Ectodermal cell (in vitro differentiated cells): ENCODE results near the gene GNG7.

Source experiments
- H3K27ac ChIP-seq: 2 replicates; pipeline ENCODE4 v1.7.0; 2013; ENCODE audit warnings: mild to moderate bottlenecking, low read depth, low read length; ENCODE audit not compliant: insufficient read depth, poor library complexity, severe bottlenecking
- H3K27me3 ChIP-seq: 2 replicates; pipeline ENCODE4 v1.7.0; 2013; ENCODE audit warnings: mild to moderate bottlenecking, low read length; ENCODE audit not compliant: insufficient read depth, control insufficient read depth, poor library complexity, severe bottlenecking
- H3K36me3 ChIP-seq: one replicate; pipeline ENCODE4 v1.7.0; 2013; ENCODE audit warnings: low read length; ENCODE audit not compliant: control insufficient read depth, insufficient read depth
- H3K4me1 ChIP-seq: one replicate; pipeline ENCODE4 v1.7.0; 2013; ENCODE audit warnings: low read length; ENCODE audit not compliant: control insufficient read depth, insufficient read depth
- H3K4me3 ChIP-seq: 2 replicates; pipeline ENCODE4 v1.7.0; 2013; ENCODE audit warnings: low read depth, low read length, control low read depth; ENCODE audit not compliant: insufficient read depth
- H3K9me3 ChIP-seq: 2 replicates; pipeline ENCODE4 v1.7.0; 2013; ENCODE audit warnings: mild to moderate bottlenecking, low read length, moderate library complexity; ENCODE audit not compliant: control insufficient read depth
- WGBS, 2 experiments: methylation state at CpG; one replicate each; pipeline ENCODE4 v1.1.7; 2013; ENCODE audit warnings: missing lambda C conversion rate in 2 of 2; 5-methylcytosine and 5-hydroxymethylcytosine counted together

GNG7 gene

DNA sequence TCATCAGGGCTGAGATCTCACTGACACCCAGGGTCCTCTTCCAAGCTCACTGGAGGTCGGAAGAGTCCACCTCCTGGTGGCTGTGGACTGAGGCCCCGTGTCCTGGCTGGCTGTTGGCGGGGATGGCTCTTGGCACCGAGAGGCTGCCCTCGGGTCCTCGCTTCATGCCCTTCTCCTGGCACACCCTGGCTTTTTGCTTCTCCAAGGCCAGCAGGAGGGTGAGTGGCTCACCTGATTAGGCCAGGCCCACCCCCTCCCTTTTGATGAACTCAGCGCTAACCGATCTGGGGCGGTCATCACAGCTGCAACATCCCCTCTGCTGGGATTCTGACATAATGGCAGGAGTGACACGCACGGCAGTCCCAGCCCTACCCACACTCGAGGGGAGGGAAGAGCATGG is 32.9 kb upstream of the GNG7 start:
- no peaks in the 10 kb centered on the region for H3K36me3 ChIP-seq
- no peak overlapping the region for H3K4me3 ChIP-seq
- no peak overlapping the region for H3K27ac ChIP-seq
- no peaks in the 10 kb centered on the region for H3K9me3 ChIP-seq
- H3K27me3 ChIP-seq, result no peaks in the 10 kb centered on the region
- 94 to 96% methylated on average over 12 of the region's 12 CpGs for WGBS, 2 experiments
- H3K4me1 ChIP-seq, result peaks cover 5% of the 10 kb centered on the region

DNA sequence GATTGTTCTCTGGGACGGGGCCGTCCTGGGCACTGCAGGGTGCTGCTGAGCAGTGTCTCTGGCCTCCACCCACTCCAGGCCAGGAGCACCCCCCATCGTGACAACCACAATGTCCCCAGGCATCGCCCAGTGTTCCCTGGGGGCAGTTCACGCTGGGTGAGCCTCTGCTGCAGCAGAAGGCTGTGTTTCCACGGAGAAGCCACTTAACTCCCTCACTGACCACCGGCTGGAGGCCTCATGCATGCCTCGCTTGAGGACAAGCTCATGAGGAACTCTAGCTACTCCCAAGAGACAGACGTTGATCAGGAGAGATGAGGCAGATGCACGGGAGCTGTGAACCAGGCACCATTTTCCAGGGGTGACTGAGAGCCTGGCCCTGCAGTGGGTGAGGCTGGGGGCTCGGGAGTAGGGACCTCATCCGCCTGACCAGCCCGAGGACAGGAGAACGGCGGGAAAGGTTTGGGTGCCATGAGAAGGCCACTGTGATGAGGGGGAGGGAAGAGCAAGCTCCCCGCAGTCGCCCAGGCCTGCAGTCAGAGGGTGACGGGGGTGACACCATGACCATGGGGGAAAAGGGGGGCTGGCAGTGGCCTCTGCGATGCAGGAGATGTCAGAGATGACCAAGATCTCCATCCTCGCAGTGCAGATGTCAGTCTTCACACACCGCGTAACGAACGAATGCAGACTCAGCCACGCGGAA is 32.2 kb upstream of the GNG7 start:
- H3K4me1 ChIP-seq, result peaks cover 5% of the 10 kb centered on the region
- 95 to 96% methylated on average over 26 of the region's 26 CpGs for WGBS, 2 experiments
- no peak overlapping the region for H3K4me3 ChIP-seq
- no peaks in the 10 kb centered on the region for H3K27me3 ChIP-seq
- no peaks in the 10 kb centered on the region for H3K9me3 ChIP-seq
- H3K27ac ChIP-seq, result no peak overlapping the region
- H3K36me3 ChIP-seq, result no peaks in the 10 kb centered on the region

DNA sequence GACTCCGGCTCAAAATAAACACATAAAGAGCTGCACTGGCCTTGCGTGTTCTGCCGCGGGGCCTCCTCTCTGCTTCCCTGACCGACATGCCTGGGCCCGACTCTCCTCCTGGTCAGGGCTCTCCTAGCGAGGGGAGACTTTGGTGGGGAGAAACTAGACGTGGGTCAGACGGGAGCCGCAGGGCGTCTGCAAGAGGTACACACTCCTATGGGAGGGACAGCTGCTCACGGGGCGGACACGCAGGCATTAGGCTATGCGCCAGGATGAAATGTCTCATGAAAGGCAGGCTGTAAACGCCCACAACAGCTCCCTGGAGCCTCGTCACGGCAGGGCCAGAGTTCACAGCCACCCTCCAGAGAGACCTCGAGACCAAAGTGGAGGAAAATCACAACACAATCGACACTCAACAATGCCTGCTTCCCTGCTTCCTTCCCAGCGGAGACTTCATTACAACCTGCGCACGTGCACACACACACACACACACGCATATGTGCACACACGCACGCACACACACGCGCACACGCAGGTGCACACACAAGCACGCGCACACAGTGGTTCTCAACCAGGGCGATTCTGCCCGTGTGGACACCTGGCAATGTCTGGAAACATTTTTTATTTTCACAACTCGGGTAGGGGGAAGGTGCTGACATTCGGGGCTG is 31.6 kb upstream of the GNG7 start:
- Histone ChIP-seq H3K27me3 (no peaks in the 10 kb centered on the region), H3K4me3 (no peak overlapping the region), H3K9me3 (no peaks in the 10 kb centered on the region), H3K4me1 (peaks cover 2% of the 10 kb centered on the region), H3K36me3 (no peaks in the 10 kb centered on the region), H3K27ac (no peak overlapping the region)
- WGBS, 2 experiments, result 94 to 95% methylated on average over 35 of the region's 35 CpGs

DNA sequence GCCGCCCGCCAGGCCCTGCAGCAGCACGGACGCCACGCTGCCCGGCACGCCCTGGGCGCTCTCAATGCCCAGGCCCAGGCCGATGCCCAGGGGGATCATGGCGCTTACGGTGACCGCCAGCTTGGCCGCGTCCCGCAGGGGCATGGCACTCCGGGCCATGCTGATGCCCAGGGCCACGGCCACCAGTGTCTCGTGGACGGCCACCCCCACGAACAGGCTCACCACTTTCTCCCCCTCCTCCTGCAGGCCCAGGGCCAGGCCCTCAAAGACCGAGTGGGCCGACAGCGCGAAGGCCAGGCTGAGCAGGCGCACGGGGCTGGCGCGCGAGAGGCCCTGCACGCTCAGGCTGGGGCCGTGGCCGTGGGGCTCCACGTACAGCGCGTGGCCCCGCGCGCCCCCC is 30.4 kb upstream of the GNG7 start:
- Histone ChIP-seq H3K4me3 (no peak overlapping the region), H3K27me3 (no peaks in the 10 kb centered on the region), H3K4me1 (no peaks in the 10 kb centered on the region), H3K27ac (no peak overlapping the region), H3K36me3 (no peaks in the 10 kb centered on the region), H3K9me3 (no peaks in the 10 kb centered on the region)
- 96 to 97% methylated on average over 38 of the region's 38 CpGs for whole genome bisulfite sequencing, 2 experiments

DNA sequence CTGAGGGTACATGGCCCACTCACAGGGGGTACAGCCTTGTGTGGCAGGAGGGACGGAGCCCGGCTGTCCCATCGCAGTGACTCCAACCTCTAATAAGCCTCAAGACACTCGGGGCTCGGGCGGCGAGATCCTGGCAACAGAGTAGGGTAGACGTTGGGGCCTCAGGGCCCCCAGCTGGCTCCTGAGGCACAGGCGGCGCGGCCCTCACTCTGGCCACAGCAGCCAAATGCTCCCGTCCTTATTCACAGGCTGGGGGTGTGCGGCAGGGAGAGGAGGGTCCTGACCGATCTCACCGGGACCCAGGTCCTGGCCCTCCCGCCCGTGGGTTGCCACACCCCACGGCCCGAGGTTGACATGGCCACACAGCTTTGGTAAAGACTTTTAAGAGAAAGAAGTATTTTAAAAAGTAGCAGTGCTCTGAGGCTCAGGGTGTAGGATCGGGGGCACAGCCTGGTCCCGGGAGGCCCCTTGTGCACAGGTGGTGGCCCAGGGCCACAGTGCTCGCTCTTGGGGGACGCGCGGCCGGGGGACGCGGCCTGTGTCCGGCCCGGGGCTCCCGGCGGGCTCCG is 29.7 kb upstream of the GNG7 start:
- Histone ChIP-seq H3K27me3 (peaks cover under 1% of the 10 kb centered on the region), H3K27ac (no peak overlapping the region), H3K4me3 (no peak overlapping the region), H3K9me3 (no peaks in the 10 kb centered on the region), H3K4me1 (no peaks in the 10 kb centered on the region), H3K36me3 (no peaks in the 10 kb centered on the region)
- WGBS, 2 experiments, result 97% methylated on average over 33 of the region's 33 CpGs

DNA sequence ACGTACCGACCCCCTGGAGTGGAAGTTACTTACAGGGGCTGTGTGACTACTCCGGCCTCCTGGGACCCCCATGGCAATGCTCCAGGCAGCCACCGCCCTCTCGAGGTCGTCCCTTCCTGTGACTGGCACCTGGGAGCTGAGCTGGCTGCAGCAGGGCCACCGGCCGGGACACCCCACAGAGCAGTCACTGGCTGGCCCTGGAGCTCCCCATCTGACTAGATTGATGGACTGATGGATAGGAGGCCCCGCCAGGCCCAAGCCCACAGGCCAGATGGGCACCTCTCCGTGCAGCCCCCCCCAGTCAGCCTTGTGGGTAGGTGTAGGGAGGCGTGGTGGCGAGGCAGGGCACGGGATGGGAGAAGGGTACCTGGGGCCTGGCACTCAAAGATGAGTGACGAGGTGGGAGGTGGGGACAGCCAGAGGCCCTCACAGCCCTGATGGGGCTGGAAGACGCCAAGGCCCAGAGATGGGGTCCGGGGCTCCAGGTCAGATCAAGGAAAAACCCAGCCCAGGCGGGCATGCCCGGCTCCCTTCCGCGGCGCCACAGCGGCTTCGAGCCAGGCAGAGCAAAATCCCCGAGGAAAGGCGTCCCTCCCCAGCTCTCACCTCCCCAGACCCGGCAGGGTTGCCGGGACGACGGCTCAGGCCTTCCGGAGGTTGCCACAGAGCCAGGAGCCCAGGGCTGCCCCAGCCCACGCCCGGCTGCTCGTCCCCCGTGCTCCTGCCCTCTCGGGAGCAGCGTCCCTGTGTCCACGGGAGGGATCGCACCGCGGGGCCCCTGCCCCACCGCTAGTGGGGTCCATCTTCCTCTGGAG is 28.9 kb upstream of the GNG7 start:
- H3K27ac ChIP-seq, result no peak overlapping the region

DNA sequence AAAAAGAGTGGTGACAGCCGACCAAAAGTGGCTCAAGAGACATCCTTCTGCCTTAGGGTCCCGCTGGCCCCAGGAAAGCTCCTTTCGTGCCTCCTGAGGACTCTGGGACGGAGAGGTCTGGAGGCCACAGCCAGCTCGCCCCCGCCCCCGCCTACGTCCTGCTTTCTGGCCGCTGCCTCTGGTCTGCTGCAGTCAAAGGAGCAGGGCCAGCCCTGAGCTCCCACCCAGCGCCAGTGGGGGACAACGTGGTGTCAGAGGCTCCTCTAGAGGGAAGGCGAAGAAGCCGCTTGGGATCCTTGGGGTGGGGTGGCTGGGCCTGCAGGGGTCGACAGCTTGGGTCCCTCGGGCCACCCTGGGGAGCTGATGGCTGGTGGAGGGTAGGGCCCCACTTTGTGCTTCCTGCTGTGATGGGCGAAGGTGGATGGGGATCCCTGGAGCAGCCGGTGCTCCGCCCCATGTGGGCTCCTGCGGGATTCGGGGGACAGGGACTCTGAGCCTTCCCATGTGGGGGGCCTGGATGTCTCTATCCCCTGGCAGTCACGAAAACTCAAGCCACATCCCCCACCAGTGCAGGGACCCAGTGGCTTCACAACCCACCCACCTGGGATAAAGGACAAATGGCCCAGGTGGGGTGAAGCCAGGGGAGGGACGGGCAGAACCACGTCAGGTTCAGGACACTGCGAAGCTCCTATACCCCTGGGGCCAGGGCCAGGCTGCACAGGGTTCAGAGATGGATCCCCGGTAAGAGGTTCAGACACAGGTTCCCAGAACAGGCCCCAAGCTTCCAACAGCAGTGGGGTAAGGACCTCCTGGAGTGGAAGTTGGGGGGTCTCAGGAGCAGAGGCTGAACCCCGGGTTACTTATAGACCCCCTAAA is 27.7 kb upstream of the GNG7 start:
- Histone ChIP-seq H3K27me3 (peaks cover 12% of the 10 kb centered on the region), H3K9me3 (no peaks in the 10 kb centered on the region), H3K4me3 (no peak overlapping the region), H3K4me1 (peaks cover 3% of the 10 kb centered on the region), H3K27ac (no peak overlapping the region), H3K36me3 (no peaks in the 10 kb centered on the region)
- WGBS, 2 experiments, result 92 to 95% methylated on average over 26 of the region's 26 CpGs

More for the DNA sequence above, 28.9 kb upstream of the GNG7 start:
- Histone ChIP-seq H3K4me1 (peaks cover 3% of the 10 kb centered on the region), H3K36me3 (no peaks in the 10 kb centered on the region), H3K27me3 (peaks cover 9% of the 10 kb centered on the region), H3K9me3 (no peaks in the 10 kb centered on the region), H3K4me3 (no peak overlapping the region)
- 88 to 90% methylated on average over 41 of the region's 41 CpGs for WGBS, 2 experiments

DNA sequence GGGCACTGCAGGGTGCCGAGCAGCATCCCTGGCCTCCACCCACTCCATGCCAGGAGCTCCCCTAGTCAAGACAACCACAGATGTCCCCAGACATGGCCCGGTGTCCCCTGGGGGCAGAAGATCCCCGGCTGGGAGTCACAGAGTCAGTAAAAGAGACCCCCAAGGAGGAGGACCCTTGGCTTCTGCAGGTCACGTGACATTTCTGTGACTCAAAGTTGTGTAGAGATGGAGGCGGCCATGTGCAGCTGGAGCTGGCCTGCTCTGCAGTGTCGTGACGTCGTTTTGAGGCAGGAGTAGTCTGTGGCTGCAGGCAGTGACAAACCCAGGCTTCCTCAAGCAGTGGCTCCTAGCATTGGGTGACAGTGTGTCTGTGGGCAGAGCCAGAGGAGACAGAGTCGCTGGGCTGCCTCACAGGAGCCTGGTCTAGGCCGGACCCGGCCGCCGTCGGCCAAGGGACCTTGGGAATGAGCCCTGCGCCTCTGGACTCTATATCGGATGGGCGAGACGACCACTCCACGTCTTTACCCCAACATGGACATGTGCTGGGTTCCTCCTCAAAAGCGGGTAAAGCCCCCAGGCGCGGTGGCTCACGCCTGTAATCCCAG is 26.4 kb upstream of the GNG7 start:
- 93% methylated on average over 23 of the region's 23 CpGs for WGBS, 2 experiments
- peaks cover 13% of the 10 kb centered on the region for H3K27me3 ChIP-seq
- no peaks in the 10 kb centered on the region for H3K9me3 ChIP-seq
- H3K36me3 ChIP-seq, result no peaks in the 10 kb centered on the region
- H3K4me3 ChIP-seq, result no peak overlapping the region
- no peak overlapping the region for H3K27ac ChIP-seq
- peaks cover 3% of the 10 kb centered on the region for H3K4me1 ChIP-seq

DNA sequence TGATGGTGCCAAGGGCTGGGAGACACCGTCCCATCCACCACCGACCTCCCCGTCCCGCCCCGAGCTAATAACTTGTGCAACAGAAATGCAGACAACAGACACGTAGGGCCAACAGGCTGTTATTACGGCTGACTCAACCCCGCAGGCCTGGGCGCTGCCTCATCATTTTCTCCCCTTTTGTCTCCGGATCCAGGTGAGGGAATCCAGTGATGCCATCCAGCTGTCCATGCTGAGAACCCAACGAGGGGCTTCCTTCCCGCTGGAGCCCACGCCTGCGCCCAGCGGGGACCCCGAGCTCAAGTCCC is 25.1 kb upstream of the GNG7 start:
- Histone ChIP-seq H3K9me3 (no peaks in the 10 kb centered on the region), H3K4me3 (no peak overlapping the region), H3K27ac (no peak overlapping the region), H3K4me1 (peaks cover 3% of the 10 kb centered on the region), H3K36me3 (no peaks in the 10 kb centered on the region), H3K27me3 (peaks cover 20% of the 10 kb centered on the region)
- 84 to 85% methylated on average over 16 of the region's 16 CpGs for WGBS, 2 experiments
